Lower leg skin (tissue), 4 donors: Measurements from ENCODE around the gene APRT. TPM values are rescaled to one million over a fixed set of nuclear protein-coding genes. Genes with fewer than 3 reads are reported as not detected.

Experiments
- DNase-seq, 2 donors: peaks; one replicate each; pipeline ENCODE4 v3.0.0-alpha.2; 2019; ENCODE audit warnings: low spot score in 2 of 2
- H3K4me3 ChIP-seq: fragments of 200-600 bp; sonication (generic); 2 replicates; pipeline ENCODE4 v1.5.1; 2017; ENCODE audit warnings: mild to moderate bottlenecking, low read depth; ENCODE audit not compliant: poor library complexity, severe bottlenecking
- CTCF ChIP-seq, 3 donors: fragments of 450-650 bp; IDR thresholded peaks; one replicate each; pipeline ENCODE4 v1.5.1; 2016; ENCODE audit warnings: antibody characterized with exemption in 3 of 3, mild to moderate bottlenecking in 3 of 3, moderate library complexity in 2 of 3
- POLR2A ChIP-seq, 2 donors: fragments of 450-650 bp; IDR thresholded peaks; one replicate each; pipeline ENCODE4 v1.6.1; 2016 to 2017; ENCODE audit warnings: antibody characterized with exemption in 2 of 2, mild to moderate bottlenecking in 1 of 2, moderate library complexity in 1 of 2
- WGBS, 2 donors: methylation state at CpG; one replicate each; pipeline ENCODE4 v1.1.5; 2018; 5-methylcytosine and 5-hydroxymethylcytosine counted together
- intact Hi-C: fragments of 100-400 bp; cut with DNase I; formaldehyde crosslinking; loops from one replicate; pipeline ENCODE4 v1.15.0; 2023; ENCODE audit warnings: low total_unique reads
- total RNA-seq, 4 donors: library from RNA; depleted of rRNA; stranded (reverse); fragments of >200 nt; gene quantifications; one replicate each; pipeline ENCODE4 v1.1.0, GENCODE V29; 2016

The APRT gene
- total RNA-seq, 4 donors from 2014 or later = 276 to 310 (median 291) TPM

- 94 to 95% methylated on average over 20 of the region's 20 CpGs for WGBS, 2 donors
- DNase-seq = no peak
- TF ChIP-seq CTCF (IDR thresholded peaks at IDR 0.05) (no peak), POLR2A (IDR thresholded peaks at IDR 0.05) (no peak)
- no peak overlapping the region for H3K4me3 ChIP-seq
- intact Hi-C loops = no loop called here
Measured at GRCh38 chr16:88843256-88843655, 31.5 kb upstream of the APRT start.

DNA sequence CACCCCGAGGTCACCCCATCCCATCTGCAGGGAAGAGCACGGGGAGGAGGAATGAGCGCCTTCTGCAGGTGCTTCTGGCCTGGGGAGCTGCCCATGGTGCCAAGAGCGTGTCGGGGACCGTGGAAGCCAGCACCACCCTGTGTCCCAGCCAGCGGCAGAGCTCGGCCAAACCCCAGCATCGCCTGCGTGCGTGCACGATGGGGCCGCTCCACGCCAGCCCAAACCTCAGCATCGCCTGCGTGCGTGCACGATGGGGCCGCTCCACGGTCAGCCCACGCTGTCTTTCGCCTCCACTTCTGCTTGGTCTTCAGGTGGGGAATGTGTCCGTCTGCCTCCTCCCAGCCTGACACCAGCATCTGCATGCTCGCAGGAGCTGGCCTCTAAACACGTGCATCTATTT lies 31.1 kb upstream of the APRT start:
- 93 to 95% methylated on average over 25 of the region's 25 CpGs for WGBS, 2 donors
- TF ChIP-seq POLR2A (IDR thresholded peaks at IDR 0.05) (no peak), CTCF (IDR thresholded peaks at IDR 0.05) (no peak)
- intact Hi-C loops = no loop called here
- no peak overlapping the region for H3K4me3 ChIP-seq
- DNase-seq = no peak

DNA sequence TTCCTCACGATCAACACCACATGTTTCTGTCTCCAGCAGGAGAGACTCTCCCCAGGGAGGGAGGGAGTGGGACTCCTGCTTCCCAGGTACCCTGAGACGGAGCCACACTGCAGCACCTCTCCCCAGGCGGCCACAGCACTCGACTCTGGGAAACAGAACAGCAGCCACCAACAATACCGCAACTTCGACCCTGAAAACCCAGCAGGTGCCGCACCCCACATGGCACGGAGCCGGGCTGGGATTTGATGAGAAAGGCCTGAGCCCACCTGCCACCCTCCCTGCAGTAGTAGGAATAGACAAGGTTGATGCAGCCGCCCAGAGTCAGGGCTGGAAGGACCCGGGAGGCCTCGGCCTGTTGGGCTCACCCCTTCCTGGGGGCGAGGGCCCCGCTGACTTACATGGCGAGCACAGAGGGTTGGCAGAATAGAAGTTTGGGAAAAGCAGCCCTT lies 30.6 kb upstream of the APRT start:
- WGBS, 2 donors = 90 to 96% methylated on average over 15 of the region's 15 CpGs
- TF ChIP-seq CTCF (IDR thresholded peaks at IDR 0.05) (no peak), POLR2A (IDR thresholded peaks at IDR 0.05) (no peak)
- no peak overlapping the region for H3K4me3 ChIP-seq
- intact Hi-C loops = no loop called here
- DNase-seq = no peak

GRCh38 chr16:88841521-88842307 lies 30.0 kb upstream of the APRT start:
- DNase-seq = no peak
- intact Hi-C loops = no loop called here
- H3K4me3 ChIP-seq = no peak overlapping the region
- no peak for TF ChIP-seq POLR2A (IDR thresholded peaks at IDR 0.05)
- no peak for TF ChIP-seq CTCF (IDR thresholded peaks at IDR 0.05)
- WGBS, 2 donors = 90 to 91% methylated on average over 38 to 39 of the region's 40 CpGs

GRCh38 chr16:88840600-88841215 lies 29.0 kb upstream of the APRT start:
- H3K4me3 ChIP-seq = no peak overlapping the region
- WGBS, 2 donors = 89 to 93% methylated on average over 23 to 29 of the region's 30 CpGs
- no peak for TF ChIP-seq CTCF (IDR thresholded peaks at IDR 0.05)
- TF ChIP-seq POLR2A (IDR thresholded peaks at IDR 0.05) = no peak
- intact Hi-C loops = no loop called here
- DNase-seq = no peak
